Activated effector memory CD4-positive, alpha-beta T cell treated with Interleukin-2 at 50 U/mL for 16 hours (primary cell): ENCODE measurements around the gene DNAJC10.

Source experiments
- DNase-seq: peaks from one replicate; pipeline ENCODE4 v3.0.0-alpha.2; 2020

The DNAJC10 gene

GRCh38 chr2:182807319-182807718, 91.3 kb downstream of the DNAJC10 start:
- no peak for DNase-seq

DNA sequence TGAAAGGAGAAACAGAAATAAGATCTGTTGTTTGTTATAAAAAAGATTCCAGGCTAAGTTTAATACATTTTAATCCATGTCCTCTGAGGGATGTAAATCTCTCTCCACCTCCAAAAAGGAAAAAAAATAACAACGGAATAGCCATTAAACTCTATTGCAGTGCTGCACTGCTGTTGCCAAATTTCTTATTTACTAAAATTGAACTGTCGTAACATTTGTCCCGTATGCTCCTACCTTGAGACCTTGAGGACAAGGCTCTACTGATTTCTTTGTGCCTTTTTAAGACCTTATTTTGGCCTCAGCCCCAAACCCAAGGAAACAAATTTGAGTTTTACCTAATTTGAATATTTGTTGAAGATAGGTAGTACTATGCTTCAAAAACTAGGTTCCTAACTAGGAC, 94.0 kb downstream of the DNAJC10 start:
- DNase-seq, result no peak

- no peak for DNase-seq
Measured at GRCh38 chr2:182814380-182814779, 98.3 kb downstream of the DNAJC10 start.

GRCh38 chr2:182814804-182815203, 98.7 kb downstream of the DNAJC10 start:
- no peak for DNase-seq

DNA sequence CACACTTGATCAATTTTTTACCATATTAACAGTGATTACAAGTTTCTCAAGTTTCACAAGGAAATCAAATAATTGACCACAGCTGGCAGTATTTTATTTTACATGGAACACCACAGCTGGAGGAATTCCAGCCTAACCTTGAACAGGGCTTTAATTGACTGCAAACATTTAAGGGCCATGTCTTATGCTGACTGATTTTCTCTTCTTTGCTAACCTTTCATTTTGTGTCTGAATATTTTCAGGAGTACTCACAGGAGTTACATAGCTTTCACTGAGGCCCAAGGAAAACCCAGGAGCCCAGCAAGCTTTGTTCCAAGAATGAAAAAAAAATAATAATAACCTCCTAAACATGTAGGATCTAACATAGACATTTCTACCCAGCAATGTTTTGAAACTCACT, 100.8 kb downstream of the DNAJC10 start:
- no peak for DNase-seq

DNA sequence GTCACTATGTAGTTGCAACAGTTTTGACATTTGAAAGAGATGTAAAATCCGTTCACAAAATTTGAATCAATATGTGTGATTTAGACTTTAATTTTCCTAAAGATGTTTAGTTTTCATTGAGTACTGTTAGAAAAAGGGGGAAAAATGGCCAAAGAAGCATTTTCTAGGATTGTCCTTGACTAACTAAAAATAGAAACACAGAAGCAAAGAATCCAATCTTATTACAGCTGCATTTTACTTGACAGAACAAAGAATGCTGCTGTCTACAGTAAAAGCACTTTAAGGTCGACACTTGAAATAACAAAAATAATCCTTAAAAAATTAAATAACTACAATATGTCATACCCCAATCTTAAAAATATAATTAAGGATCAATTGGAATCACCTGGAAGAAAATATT, 101.5 kb downstream of the DNAJC10 start:
- no peak for DNase-seq

GRCh38 chr2:182818501-182818900, 102.4 kb downstream of the DNAJC10 start:
- DNase-seq, result no peak

DNA sequence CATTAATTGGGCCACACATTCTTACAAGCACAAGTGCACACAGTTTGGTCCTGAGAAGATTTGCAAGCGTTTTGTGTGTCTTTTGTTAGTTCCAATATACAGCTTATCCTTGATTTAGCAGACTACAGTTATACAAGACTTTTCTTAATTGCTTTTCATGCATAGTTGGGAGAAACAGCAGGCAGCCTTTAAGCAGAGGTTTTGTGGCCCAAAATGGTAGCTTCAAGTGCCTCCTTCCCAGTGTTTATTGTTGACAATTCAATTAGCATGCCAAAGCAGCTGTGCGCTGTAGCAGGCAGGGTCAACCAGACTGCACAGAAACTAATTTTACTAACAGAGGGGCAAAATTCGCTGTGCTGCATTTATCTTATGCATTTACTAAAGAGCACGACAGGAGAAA, 102.9 kb downstream of the DNAJC10 start:
- DNase-seq, result no peak

GRCh38 chr2:182819412-182819811, 103.4 kb downstream of the DNAJC10 start:
- no peak for DNase-seq

GRCh38 chr2:182821182-182821581, 105.1 kb downstream of the DNAJC10 start:
- no peak for DNase-seq

GRCh38 chr2:182822733-182823132, 106.7 kb downstream of the DNAJC10 start:
- no peak for DNase-seq

- DNase-seq, result no peak
Measured at GRCh38 chr2:182824056-182824766, 108.2 kb downstream of the DNAJC10 start.

DNA sequence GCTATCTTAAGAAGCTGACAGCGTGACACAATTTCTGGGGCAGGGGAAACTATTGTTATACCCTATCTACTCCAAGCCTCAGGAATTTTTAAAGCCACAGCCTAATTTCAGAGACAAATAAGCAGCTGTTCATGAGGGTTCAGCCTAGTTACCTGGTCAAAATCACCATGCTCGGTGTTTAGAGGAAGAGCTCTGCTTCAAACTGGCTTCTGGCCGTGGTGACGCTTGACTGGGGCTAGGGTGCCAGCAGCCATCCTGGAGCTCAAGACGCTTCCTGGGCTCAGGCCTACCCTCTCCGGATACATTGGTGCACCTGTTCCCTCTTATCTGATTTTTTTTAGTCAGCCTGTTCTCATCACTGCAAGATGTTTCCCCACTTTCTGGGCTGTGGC, 108.7 kb downstream of the DNAJC10 start:
- DNase-seq, result no peak

GRCh38 chr2:182826064-182826463, 110.0 kb downstream of the DNAJC10 start:
- DNase-seq, result no peak

- no peak for DNase-seq
Measured at GRCh38 chr2:182826496-182826895, 110.4 kb downstream of the DNAJC10 start.

GRCh38 chr2:182827182-182827879, 111.3 kb downstream of the DNAJC10 start:
- DNase-seq, result no peak

DNA sequence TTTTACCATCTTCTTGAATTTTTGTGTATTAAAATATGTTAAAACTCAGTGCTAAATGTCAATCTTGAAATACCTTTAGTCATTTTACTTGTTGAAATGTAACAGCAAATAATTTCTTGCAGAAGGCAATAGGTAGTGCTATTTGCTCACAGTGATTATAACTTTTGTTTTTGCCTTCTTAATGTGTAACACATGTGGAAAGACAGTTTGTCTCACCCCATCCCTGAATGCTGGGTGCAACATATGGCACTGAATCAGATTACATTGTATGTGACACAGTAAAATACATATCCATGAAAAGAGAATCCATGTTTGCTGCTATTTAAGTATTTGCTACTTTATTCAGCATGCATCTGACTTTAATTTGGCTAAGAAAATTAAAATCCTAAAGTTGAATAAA, 115.0 kb downstream of the DNAJC10 start:
- no peak for DNase-seq

DNA sequence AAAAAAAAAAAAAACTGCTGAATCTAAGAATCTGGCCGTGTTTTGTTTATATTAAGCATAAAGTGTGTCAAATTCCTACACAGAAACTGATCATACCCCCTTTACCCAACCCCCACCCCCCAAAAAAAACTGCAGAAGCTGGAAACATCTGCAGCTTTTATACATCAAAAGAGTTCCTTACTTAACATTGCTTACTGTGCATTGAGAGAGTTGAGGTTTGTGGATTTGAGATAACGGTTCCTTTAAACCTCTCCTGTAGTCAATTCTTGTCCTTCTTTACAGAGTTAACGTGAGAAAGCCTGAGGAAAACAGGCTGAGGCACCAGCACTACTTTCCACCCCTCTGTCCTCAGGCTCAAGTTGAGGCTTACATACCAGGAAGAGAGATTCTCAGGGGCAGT, 115.9 kb downstream of the DNAJC10 start:
- DNase-seq, result no peak

GRCh38 chr2:182833084-182833854, 117.2 kb downstream of the DNAJC10 start:
- DNase-seq, result no peak

GRCh38 chr2:182834293-182834692, 118.2 kb downstream of the DNAJC10 start:
- no peak for DNase-seq

DNA sequence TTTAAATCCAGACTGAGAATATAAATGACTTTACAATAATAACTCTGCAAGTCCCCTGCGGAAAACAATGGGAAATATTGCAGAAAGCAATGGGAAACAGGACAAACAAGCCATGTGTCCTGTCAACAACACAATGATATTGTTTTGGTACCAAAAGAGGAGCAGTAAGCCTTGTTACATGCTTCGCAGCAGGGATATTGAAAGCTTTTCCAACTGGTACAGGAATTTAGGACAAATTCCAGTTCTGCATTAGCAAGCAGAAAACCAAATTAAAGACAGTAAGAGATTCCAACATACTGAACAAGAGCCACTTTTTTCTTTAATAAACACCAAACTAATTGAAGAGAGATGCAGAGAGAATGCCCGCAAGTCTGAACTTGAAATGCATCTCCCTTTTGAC, 120.4 kb downstream of the DNAJC10 start:
- DNase-seq, result no peak
